ENCODE measurements around the gene TCERG1L. TPM values are rescaled to one million over a fixed set of nuclear protein-coding genes. Genes with fewer than 3 reads are reported as not detected.

The TCERG1L gene
- total RNA-seq, 1 experiment from 2014 or later: not detected

DNA sequence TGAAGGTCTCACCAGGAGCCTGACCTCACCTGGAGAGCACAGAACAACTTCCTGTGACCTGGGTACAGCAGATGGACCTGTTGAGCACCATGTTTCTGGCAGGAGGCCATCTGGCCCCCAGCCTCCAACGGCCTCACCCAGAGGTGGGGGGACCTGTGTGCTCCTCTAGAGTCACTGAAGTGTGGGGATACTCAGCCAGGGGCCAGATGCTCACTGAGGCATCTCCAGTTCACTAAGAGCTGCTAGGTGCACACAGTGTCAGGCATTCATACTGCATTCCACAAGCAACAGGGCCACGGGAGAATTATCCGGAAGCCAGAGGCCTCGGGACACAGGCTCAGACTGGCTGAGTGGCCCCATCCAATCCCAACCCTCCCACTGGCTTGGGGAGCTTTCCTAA is 161.4 kb downstream of the TCERG1L start:
- TF ChIP-seq EZH2 (IDR thresholded peaks at IDR 0.05; ENCODE audit: low read depth): no peak
- no peak for TF ChIP-seq CTCF (conservative IDR thresholded peaks at IDR 0.05)
- no peaks in the 10 kb centered on the region for H3K9me3 ChIP-seq (ENCODE audit: insufficient read depth, low read depth)
- no peaks in the 10 kb centered on the region for H3K79me2 ChIP-seq (ENCODE audit: low read depth)
- no peaks in the 10 kb centered on the region for H3F3A ChIP-seq (ENCODE audit: insufficient read depth, low read depth)
- no peak overlapping the region for H3K4me3 ChIP-seq
- H3K9me2 ChIP-seq (ENCODE audit: insufficient read depth): no peaks in the 10 kb centered on the region
- ChIA-PET POLR2A (ENCODE audit: unreplicated experiment) (no interaction called here), CTCF (no interaction called here)
- no peaks in the 10 kb centered on the region for H3K4me1 ChIP-seq (replicated peaks; ENCODE audit: insufficient read depth)
- intact Hi-C loops (cut with micrococcal nuclease; ENCODE audit: unreplicated experiment): no loop called here
- no peaks in the 10 kb centered on the region for H3K36me3 ChIP-seq (ENCODE audit: low read depth)
- no peaks in the 10 kb centered on the region for H4K20me1 ChIP-seq (ENCODE audit: insufficient read depth)
- BruUV-seq (replicated peaks): no TSS peak
- no peak overlapping the region for H3K4me2 ChIP-seq
- no peak overlapping the region for H2AFZ ChIP-seq
- H3K27ac ChIP-seq: no peak overlapping the region
- H3K27me3 ChIP-seq (ENCODE audit: insufficient read depth, low read depth): peaks cover 21% of the 10 kb centered on the region
- DNase-seq: no peak

- Histone ChIP-seq H3K4me3 (no peak overlapping the region), H3K9me2 (ENCODE audit: insufficient read depth) (no peaks in the 10 kb centered on the region), H3K9me3 (ENCODE audit: insufficient read depth, low read depth) (no peaks in the 10 kb centered on the region), H3K36me3 (ENCODE audit: low read depth) (no peaks in the 10 kb centered on the region), H3K4me1 (replicated peaks; ENCODE audit: insufficient read depth) (no peaks in the 10 kb centered on the region), H3K4me2 (no peak overlapping the region), H3K27ac (no peak overlapping the region), H4K20me1 (ENCODE audit: insufficient read depth) (no peaks in the 10 kb centered on the region), H3K79me2 (ENCODE audit: low read depth) (no peaks in the 10 kb centered on the region), H3F3A (ENCODE audit: insufficient read depth, low read depth) (no peaks in the 10 kb centered on the region), H3K27me3 (ENCODE audit: insufficient read depth, low read depth) (peaks cover 22% of the 10 kb centered on the region), H2AFZ (no peak overlapping the region)
- BruUV-seq (replicated peaks): no TSS peak
- ChIA-PET CTCF (no interaction called here), POLR2A (ENCODE audit: unreplicated experiment) (no interaction called here)
- TF ChIP-seq EZH2 (IDR thresholded peaks at IDR 0.05; ENCODE audit: low read depth) (no peak), CTCF (conservative IDR thresholded peaks at IDR 0.05) (no peak)
- no peak for DNase-seq
- intact Hi-C loops (cut with micrococcal nuclease; ENCODE audit: unreplicated experiment): no loop called here
These were observed 161.9 kb downstream of the TCERG1L start for GRCh38 chr10:131149586-131149985.

DNA sequence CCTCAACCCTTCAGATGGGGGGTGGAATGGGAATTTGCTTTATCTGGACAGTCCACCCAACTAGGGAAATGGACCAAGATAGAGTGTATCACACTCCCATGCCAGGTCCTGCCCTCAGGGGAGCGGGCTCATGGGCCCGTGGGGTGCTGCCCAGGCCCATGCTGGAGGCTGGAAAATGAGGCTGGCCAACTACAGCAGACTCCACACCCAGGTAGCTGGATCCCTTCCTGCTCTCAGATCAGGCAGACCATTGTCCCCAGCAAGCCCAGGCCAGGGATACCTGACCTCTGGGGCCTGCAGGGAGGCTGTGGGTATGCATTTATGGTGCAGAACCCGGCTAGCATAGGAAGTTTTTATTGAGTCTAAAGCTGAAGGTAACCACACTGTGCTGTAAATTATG is 162.4 kb downstream of the TCERG1L start:
- H3K4me3 ChIP-seq: no peak overlapping the region
- H3K4me1 ChIP-seq (replicated peaks; ENCODE audit: insufficient read depth): no peaks in the 10 kb centered on the region
- H2AFZ ChIP-seq: no peak overlapping the region
- no peaks in the 10 kb centered on the region for H3K9me2 ChIP-seq (ENCODE audit: insufficient read depth)
- H3K27ac ChIP-seq: no peak overlapping the region
- ChIA-PET POLR2A (ENCODE audit: unreplicated experiment) (no interaction called here), CTCF (no interaction called here)
- H3K36me3 ChIP-seq (ENCODE audit: low read depth): no peaks in the 10 kb centered on the region
- no peaks in the 10 kb centered on the region for H3F3A ChIP-seq (ENCODE audit: insufficient read depth, low read depth)
- no peaks in the 10 kb centered on the region for H4K20me1 ChIP-seq (ENCODE audit: insufficient read depth)
- H3K4me2 ChIP-seq: no peak overlapping the region
- intact Hi-C loops (cut with micrococcal nuclease; ENCODE audit: unreplicated experiment): no loop called here
- H3K27me3 ChIP-seq (ENCODE audit: insufficient read depth, low read depth): peaks cover 18% of the 10 kb centered on the region
- no peaks in the 10 kb centered on the region for H3K79me2 ChIP-seq (ENCODE audit: low read depth)
- DNase-seq: no peak
- BruUV-seq (replicated peaks): no TSS peak
- no peaks in the 10 kb centered on the region for H3K9me3 ChIP-seq (ENCODE audit: insufficient read depth, low read depth)
- TF ChIP-seq CTCF (conservative IDR thresholded peaks at IDR 0.05) (no peak), EZH2 (IDR thresholded peaks at IDR 0.05; ENCODE audit: low read depth) (no peak)

Measured in PC-9 (cell line).